ENCODE results near the gene LRP4. TPM values are rescaled to one million over a fixed set of nuclear protein-coding genes. Genes with fewer than 3 reads are reported as not detected.

The LRP4 gene
- total and polyA plus RNA-seq, 2 of the 8 experiments (the other 6 are each of a cell fraction or from before 2014, with no cell fraction given), result 5.4 to 22.1 TPM

DNA sequence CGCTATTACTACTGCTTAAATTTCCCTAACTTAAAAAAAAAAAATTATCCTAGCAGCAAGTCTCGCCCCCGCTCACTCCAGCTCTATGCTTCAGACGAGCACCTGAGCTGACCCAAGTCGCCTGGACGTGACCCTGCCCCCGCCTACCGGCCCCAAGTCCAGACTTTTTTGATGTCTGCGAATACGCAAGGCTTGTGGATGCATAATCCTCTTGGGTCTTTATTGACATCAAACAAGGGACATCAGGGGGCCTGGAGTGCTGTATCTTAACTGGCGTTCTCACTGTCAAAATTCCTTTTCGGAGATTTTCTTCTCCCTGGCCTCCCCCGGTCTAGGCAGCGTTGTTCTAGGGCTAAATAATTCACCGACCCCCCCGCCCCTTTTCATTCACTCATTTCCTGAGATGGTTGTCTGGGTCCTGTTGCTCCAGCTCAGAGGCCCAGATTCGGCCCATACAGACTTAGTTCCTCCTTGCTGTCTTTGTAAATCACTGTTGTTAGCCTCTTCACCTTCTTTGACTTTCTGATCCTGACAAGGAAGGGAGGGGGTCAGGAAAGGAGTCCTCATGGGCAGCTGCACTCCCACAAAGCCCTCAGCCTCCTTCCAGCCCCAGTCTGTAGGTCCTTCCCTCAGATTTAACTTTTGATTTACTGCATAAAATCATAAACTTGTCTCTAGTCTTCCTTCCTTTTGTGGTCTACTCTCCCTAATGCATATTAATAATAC lies 601 bp upstream of the LRP4 start:
- Histone ChIP-seq H3K9me3 (ENCODE audit: insufficient read depth in 2 of 2, low read depth in 1 of 2, low read length in 1 of 2) (no peaks in the 10 kb centered on the region), H2AK5ac (ENCODE audit: low read depth, low read length) (no peak overlapping the region), H3K23me2 (ENCODE audit: low read depth, low read length) (peaks cover 14% of the 10 kb centered on the region), H2BK5ac (ENCODE audit: low read depth, low read length) (no peak overlapping the region), H4K5ac (ENCODE audit: insufficient read length, low read depth, low read length) (no peak overlapping the region), H2BK12ac (ENCODE audit: low read depth, low read length) (no peak overlapping the region), H3K14ac (ENCODE audit: insufficient read length) (no peak overlapping the region), H2BK120ac (replicated peaks; ENCODE audit: low read depth, low read length) (no peak overlapping the region), H2BK20ac (ENCODE audit: low read length) (no peak overlapping the region), H3K27me3 (replicated peaks in 1 of 4; ENCODE audit: control insufficient read depth in 3 of 4, extremely low read depth in 1 of 4, insufficient read depth in 3 of 4, low read length in 3 of 4) (peaks cover 0 to 15% (median 5%) of the 10 kb centered on the region in 4 experiments; a peak in 5 of 7 replicates), H3K18ac (ENCODE audit: extremely low read depth, low read length) (no peak overlapping the region), H3K79me1 (ENCODE audit: low read depth, low read length) (peaks cover 11% of the 10 kb centered on the region), H3K27ac (ENCODE audit: low read depth, low read length) (no peak overlapping the region), H3K36me3 (ENCODE audit: control insufficient read depth in 2 of 4, insufficient read depth in 4 of 4, low read length in 3 of 4) (no peaks in the 10 kb centered on the region), H4K8ac (ENCODE audit: extremely low read depth, insufficient read depth, low read length) (no peak overlapping the region), H2AFZ (ENCODE audit: low read length) (no peak overlapping the region), H3K9ac (replicated peaks in 1 of 4; ENCODE audit: extremely low read depth in 1 of 4, low read depth in 3 of 4, low read length in 3 of 4) (no peak overlapping the region; a peak in 1 of 7 replicates), H3K79me2 (ENCODE audit: control insufficient read depth in 1 of 2, insufficient read depth in 2 of 2, low read length in 2 of 2) (peaks cover 7 to 26% of the 10 kb centered on the region in 2 experiments), H2BK15ac (ENCODE audit: low read length) (no peak overlapping the region), H3K23ac (ENCODE audit: insufficient read length) (no peak overlapping the region), H3K4me2 (ENCODE audit: insufficient read depth in 1 of 2, low read depth in 2 of 2, low read length in 2 of 2) (peak overlapping the region; percentile 92 to 93), H4K20me1 (replicated peaks in 1 of 2; ENCODE audit: control insufficient read depth in 1 of 2, insufficient read depth in 2 of 2, low read length in 2 of 2) (peaks cover 0 to 2% of the 10 kb centered on the region in 2 experiments), H3K4ac (replicated peaks; ENCODE audit: insufficient read length, low read depth, low read length) (no peak overlapping the region), H3K4me3 (ENCODE audit: extremely low read depth in 1 of 4, insufficient read depth in 2 of 4, low read depth in 3 of 4, low read length in 4 of 4) (peak overlapping the region; percentile 45 to 74 (median 55)), H3K4me1 (replicated peaks in 1 of 4; ENCODE audit: control insufficient read depth in 3 of 4, insufficient read depth in 4 of 4, low read length in 3 of 4) (peaks cover 7 to 12% (median 10%) of the 10 kb centered on the region in 4 experiments), H4K91ac (replicated peaks; ENCODE audit: insufficient read length, low read length) (no peak overlapping the region), H3K56ac (replicated peaks; ENCODE audit: insufficient read length, low read depth, low read length) (no peak overlapping the region)
- POLR2A ChIA-PET (ENCODE audit: partially characterized antibody), result interaction anchor here (0.6 to 0.7 kb wide), 5 partner anchors 11 to 320 kb away, joined by 3 read pairs; no protein-coding TSS in a partner anchor
- DNase-seq (ENCODE audit: low read depth in 1 of 2, low spot score in 2 of 2) (peak in 1 of 2 experiments; percentile 74), FAIRE-seq (no peak)
- TF ChIP-seq CHD1 (IDR thresholded peaks at IDR 0.05; ENCODE audit: low read depth, low read length) (no peak), RBBP5 (IDR thresholded peaks at IDR 0.05; ENCODE audit: borderline replicate concordance, low read depth, low read length) (0 out of 2 replicates have a peak, but pooled peaks have one; percentile 4), SAP30 (IDR thresholded peaks at IDR 0.05; ENCODE audit: insufficient read depth, insufficient replicate concordance, low read length) (peak; percentile 39)
- CTCF ChIA-PET (ENCODE audit: partially characterized antibody), result interaction anchor here (0.6 to 4.6 kb wide), 16 partner anchors 8 to 340 kb away, joined by 3 to 37 read pairs (median 4); partner anchors contain the start of gene CSTPP1
- 3% methylated on average over 16 of the region's 17 CpGs; no CpG with 5 or more reads in 1 of the 2 experiments for WGBS, 2 experiments (ENCODE audit: extremely low coverage in 1 of 2, insufficient coverage in 1 of 2, insufficient read length in 1 of 2, insufficient replicate concordance in 2 of 2, low coverage in 1 of 2, low lambda C conversion rate in 2 of 2, missing lambda C conversion rate in 1 of 2)
